Stimulated activated naive CD4-positive, alpha-beta T cell (primary cell): Measurements from ENCODE around the gene PAX5.

Experiments used
- DNase-seq, 6 experiments: peaks; one replicate each; lab custom pipeline; 2025; lab: John Stamatoyannopoulos, UW

PAX5 gene

GRCh38 chr9:37025071-37025822, 8.8 kb downstream of the PAX5 start:
- no peak for DNase-seq

GRCh38 chr9:37017546-37017945, 16.5 kb downstream of the PAX5 start:
- DNase-seq: no peak

- no peak for DNase-seq
Observed at GRCh38 chr9:37011530-37011929, 22.5 kb downstream of the PAX5 start.

- DNase-seq: no peak
Observed at GRCh38 chr9:37010976-37011375, 23.1 kb downstream of the PAX5 start.

- DNase-seq: no peak
Observed at GRCh38 chr9:37010180-37010579, 23.9 kb downstream of the PAX5 start.

- no peak for DNase-seq
Observed at GRCh38 chr9:37007295-37007694, 26.8 kb downstream of the PAX5 start.

GRCh38 chr9:37005517-37006140, 28.4 kb downstream of the PAX5 start:
- DNase-seq: no peak

GRCh38 chr9:37004424-37004935, 29.6 kb downstream of the PAX5 start:
- DNase-seq: no peak

GRCh38 chr9:37002413-37003217, 31.5 kb downstream of the PAX5 start:
- peak in 1 of 6 experiments; percentile 3 for DNase-seq

GRCh38 chr9:37002036-37002412, 32.0 kb downstream of the PAX5 start:
- no peak for DNase-seq

- no peak for DNase-seq
Observed at GRCh38 chr9:37001459-37001858, 32.6 kb downstream of the PAX5 start.

- DNase-seq: no peak
Observed at GRCh38 chr9:36999728-37000333, 34.2 kb downstream of the PAX5 start.

- no peak for DNase-seq
Observed at GRCh38 chr9:36997414-36997813, 36.7 kb downstream of the PAX5 start.

GRCh38 chr9:36996706-36997086, 37.4 kb downstream of the PAX5 start:
- no peak for DNase-seq

- DNase-seq: peak; percentile 18 to 65 (median 38)
Observed at GRCh38 chr9:36995927-36996705, 38.0 kb downstream of the PAX5 start.

- no peak for DNase-seq
Observed at GRCh38 chr9:36993933-36994764, 39.9 kb downstream of the PAX5 start.

- DNase-seq: no peak
Observed at GRCh38 chr9:36992501-36993316, 41.4 kb downstream of the PAX5 start.

GRCh38 chr9:36991516-36992134, 42.4 kb downstream of the PAX5 start:
- DNase-seq: no peak

- no peak for DNase-seq
Observed at GRCh38 chr9:36988848-36989247, 45.2 kb downstream of the PAX5 start.
